GM19452 (cell line): ENCODE results near the gene WDR7.
"Not testable (repeated sequence)": the region's sequence is repeated elsewhere in the genome, so short reads cannot be mapped to it uniquely, and the experiment has no call there.

ENCODE experiments used
- ATAC-seq: cut with Tn5 transposase; IDR thresholded peaks from one replicate; pipeline ENCODE4 v1.9.1; 2021; ENCODE audit not compliant: unreplicated experiment

The WDR7 gene

GRCh38 chr18:56652802-56653201, 1.6 kb downstream of the WDR7 start:
- ATAC-seq: no peak

GRCh38 chr18:56654280-56654679, 3.1 kb downstream of the WDR7 start:
- not testable (repeated sequence) for ATAC-seq

- no peak for ATAC-seq
Observed at GRCh38 chr18:56658261-56658660, 7.1 kb downstream of the WDR7 start.

- ATAC-seq: no peak
Observed at GRCh38 chr18:56659111-56659510, 8.0 kb downstream of the WDR7 start.

GRCh38 chr18:56660655-56661054, 9.5 kb downstream of the WDR7 start:
- ATAC-seq: no peak

GRCh38 chr18:56661360-56662062, 10.4 kb downstream of the WDR7 start:
- no peak for ATAC-seq

GRCh38 chr18:56662063-56662408, 10.9 kb downstream of the WDR7 start:
- ATAC-seq: no peak

GRCh38 chr18:56662502-56662901, 11.3 kb downstream of the WDR7 start:
- ATAC-seq: no peak

- ATAC-seq: no peak
Observed at GRCh38 chr18:56662902-56663301, 11.7 kb downstream of the WDR7 start.

- no peak for ATAC-seq
Observed at GRCh38 chr18:56672391-56672790, 21.2 kb downstream of the WDR7 start.

- no peak for ATAC-seq
Observed at GRCh38 chr18:56672981-56673380, 21.8 kb downstream of the WDR7 start.

- ATAC-seq: no peak
Observed at GRCh38 chr18:56676639-56677038, 25.5 kb downstream of the WDR7 start.

GRCh38 chr18:56678836-56679565, 27.8 kb downstream of the WDR7 start:
- ATAC-seq: no peak

- ATAC-seq: no peak
Observed at GRCh38 chr18:56684277-56684676, 33.1 kb downstream of the WDR7 start.

GRCh38 chr18:56691530-56691929, 40.4 kb downstream of the WDR7 start:
- ATAC-seq: no peak

- no peak for ATAC-seq
Observed at GRCh38 chr18:56696966-56697365, 45.8 kb downstream of the WDR7 start.

- ATAC-seq: no peak
Observed at GRCh38 chr18:56702946-56703345, 51.8 kb downstream of the WDR7 start.

GRCh38 chr18:56709463-56709862, 58.3 kb downstream of the WDR7 start:
- peak; percentile 100 for ATAC-seq

GRCh38 chr18:56711708-56712445, 60.7 kb downstream of the WDR7 start:
- no peak for ATAC-seq

- ATAC-seq: no peak
Observed at GRCh38 chr18:56712761-56713160, 61.6 kb downstream of the WDR7 start.

GRCh38 chr18:56715121-56715520, 64.0 kb downstream of the WDR7 start:
- no peak for ATAC-seq

GRCh38 chr18:56716692-56717146, 65.6 kb downstream of the WDR7 start:
- ATAC-seq: no peak
